GM19452 (cell line): Measurements from ENCODE around the gene DCUN1D4.

Experiments
- ATAC-seq: cut with Tn5 transposase; IDR thresholded peaks from one replicate; pipeline ENCODE4 v1.9.1; 2021; ENCODE audit not compliant: unreplicated experiment

Gene DCUN1D4

DNA sequence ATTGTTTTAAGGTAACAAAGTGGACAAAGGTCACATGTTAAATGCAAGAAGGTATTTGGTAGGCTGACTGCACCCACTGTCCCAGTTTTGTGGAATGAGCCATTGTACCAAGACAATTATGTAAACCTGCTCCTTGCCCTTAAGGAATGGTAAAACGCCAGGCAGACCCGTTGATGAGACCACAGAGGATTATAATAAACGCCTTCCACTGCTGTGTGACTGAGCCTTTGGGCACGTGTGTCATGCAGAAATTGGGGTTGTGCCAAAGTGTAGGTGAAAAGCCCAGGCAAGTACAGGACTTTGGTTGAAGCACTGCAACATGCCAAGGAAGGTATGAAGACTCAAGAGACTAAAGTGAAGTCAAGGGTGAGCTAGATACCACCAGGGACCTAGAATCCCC, 117.5 kb downstream of the DCUN1D4 start:
- ATAC-seq: no peak

DNA sequence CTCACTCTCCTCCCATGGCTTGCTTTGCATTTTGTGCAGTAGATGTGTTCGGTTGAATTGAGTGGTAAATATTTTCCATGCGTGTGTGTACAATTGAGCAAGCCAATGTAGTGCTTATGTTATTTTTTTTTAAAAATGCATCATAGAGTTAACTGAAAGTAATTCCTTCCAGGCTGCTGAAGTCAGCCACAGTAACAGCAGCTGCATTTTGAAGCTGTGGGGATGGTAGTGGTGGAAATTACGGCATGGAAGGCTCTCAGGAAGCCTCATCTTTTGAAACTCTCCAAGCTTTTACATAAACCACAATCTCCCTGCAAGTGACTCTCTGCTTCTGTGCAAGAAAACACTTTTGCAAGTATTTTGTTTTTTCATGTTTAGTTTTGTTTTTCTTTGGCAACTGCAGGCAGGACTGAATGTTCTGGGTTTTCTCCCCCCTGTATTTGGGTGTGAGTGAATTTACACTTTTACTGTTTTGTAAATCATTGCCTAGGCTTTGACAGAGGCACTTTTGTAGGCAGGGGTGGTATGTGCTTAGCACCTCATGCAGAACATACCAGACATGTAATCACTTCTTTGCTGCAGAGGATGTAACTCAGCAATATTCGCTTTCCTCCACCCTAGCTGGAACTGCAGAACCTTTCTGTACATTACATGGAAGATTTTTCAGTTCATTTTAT, 121.0 kb downstream of the DCUN1D4 start:
- no peak for ATAC-seq

DNA sequence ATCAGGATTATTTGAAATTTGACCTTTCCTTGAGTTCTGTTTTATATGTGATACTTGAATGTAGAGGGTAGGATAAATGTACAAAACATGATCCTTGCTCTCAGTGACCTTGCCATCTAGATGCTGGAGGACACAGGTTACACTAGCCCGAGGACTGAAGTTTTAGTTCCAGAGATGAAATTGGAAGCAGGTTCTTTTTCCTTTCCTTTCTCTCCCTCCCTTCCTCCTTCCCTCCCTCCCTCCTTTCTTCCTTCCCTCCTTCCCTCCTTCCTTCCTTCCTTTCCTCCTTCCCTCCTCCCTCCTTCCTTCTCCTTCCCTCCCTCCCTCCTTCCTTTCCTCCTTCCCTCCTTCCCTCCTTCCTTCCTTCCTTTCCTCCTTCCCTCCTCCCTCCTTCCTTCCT, 122.9 kb downstream of the DCUN1D4 start:
- no peak for ATAC-seq
